Islet of Langerhans (tissue), 1 donor: ENCODE measurements around the gene ITGB7.
"Not testable (repeated sequence)": the region's sequence is repeated elsewhere in the genome, so short reads cannot be mapped to it uniquely, and the experiment has no call there.

Experiments used
- FAIRE-seq: peaks from one replicate; lab custom pipeline; 2011; peaks lifted over from hg19 to GRCh38; lab: Jason Lieb, UNC

The ITGB7 gene

GRCh38 chr12:53217051-53217930 lies 10.2 kb upstream of the ITGB7 start:
- no peak for FAIRE-seq

- no peak for FAIRE-seq
Observed at GRCh38 chr12:53215497-53215896, 8.4 kb upstream of the ITGB7 start.

GRCh38 chr12:53214687-53215455 lies 7.8 kb upstream of the ITGB7 start:
- FAIRE-seq, result no peak

GRCh38 chr12:53214221-53214620 lies 7.2 kb upstream of the ITGB7 start:
- no peak for FAIRE-seq

- no peak for FAIRE-seq
Observed at GRCh38 chr12:53213348-53213747, 6.3 kb upstream of the ITGB7 start.

GRCh38 chr12:53212931-53213330 lies 5.9 kb upstream of the ITGB7 start:
- FAIRE-seq, result no peak

- no peak for FAIRE-seq
Observed at GRCh38 chr12:53211476-53212381, 4.7 kb upstream of the ITGB7 start.

GRCh38 chr12:53210843-53211242 lies 3.8 kb upstream of the ITGB7 start:
- FAIRE-seq, result no peak

GRCh38 chr12:53208877-53209463 lies 1.9 kb upstream of the ITGB7 start:
- FAIRE-seq, result no peak

- FAIRE-seq, result no peak
Observed at GRCh38 chr12:53208435-53208834, 1.4 kb upstream of the ITGB7 start.

- FAIRE-seq, result no peak
Observed at GRCh38 chr12:53205747-53206419, 1.2 kb downstream of the ITGB7 start.

GRCh38 chr12:53204351-53204750 lies 2.7 kb downstream of the ITGB7 start:
- FAIRE-seq, result no peak

GRCh38 chr12:53202316-53202715 lies 4.7 kb downstream of the ITGB7 start:
- not testable (repeated sequence) for FAIRE-seq

GRCh38 chr12:53201639-53202038 lies 5.4 kb downstream of the ITGB7 start:
- FAIRE-seq, result no peak

- FAIRE-seq, result no peak
Observed at GRCh38 chr12:53201177-53201541, 5.9 kb downstream of the ITGB7 start.

GRCh38 chr12:53200458-53201176 lies 6.4 kb downstream of the ITGB7 start:
- FAIRE-seq, result no peak

GRCh38 chr12:53200107-53200457 lies 7.0 kb downstream of the ITGB7 start:
- no peak for FAIRE-seq

- FAIRE-seq, result no peak
Observed at GRCh38 chr12:53199700-53200099, 7.4 kb downstream of the ITGB7 start.

GRCh38 chr12:53198486-53199110 lies 8.5 kb downstream of the ITGB7 start:
- no peak for FAIRE-seq

GRCh38 chr12:53197011-53197640 lies 9.9 kb downstream of the ITGB7 start:
- FAIRE-seq, result no peak
